Activated CD4-positive, CD25-positive, alpha-beta regulatory T cell treated with anti-CD3 and anti-CD28 coated beads, Interleukin-2, amount 50 U/mL, for 24 hours (primary cell): Measurements from ENCODE around the gene NKIRAS1.

ENCODE experiments used
- ATAC-seq, 2 donors: fragments of 150-1000 bp; cut with Tn5 transposase; one replicate each; pipeline ENCODE4 v1.10.0; 2021; ENCODE audit warnings: mild to moderate bottlenecking in 1 of 2, moderate library complexity in 1 of 2

Gene NKIRAS1

GRCh38 chr3:23916886-23917678 is at the start of gene NKIRAS1, which contains the start of gene RPL15:
Gene NKIRAS1 (minus strand): TSS chr3:23916990. CDS start chr3:23910904, 6,086 bp downstream.
Gene RPL15 (plus strand): TSS chr3:23917132. CDS start chr3:23917860, 728 bp downstream.
- ATAC-seq: peak; percentile 91 to 93

DNA sequence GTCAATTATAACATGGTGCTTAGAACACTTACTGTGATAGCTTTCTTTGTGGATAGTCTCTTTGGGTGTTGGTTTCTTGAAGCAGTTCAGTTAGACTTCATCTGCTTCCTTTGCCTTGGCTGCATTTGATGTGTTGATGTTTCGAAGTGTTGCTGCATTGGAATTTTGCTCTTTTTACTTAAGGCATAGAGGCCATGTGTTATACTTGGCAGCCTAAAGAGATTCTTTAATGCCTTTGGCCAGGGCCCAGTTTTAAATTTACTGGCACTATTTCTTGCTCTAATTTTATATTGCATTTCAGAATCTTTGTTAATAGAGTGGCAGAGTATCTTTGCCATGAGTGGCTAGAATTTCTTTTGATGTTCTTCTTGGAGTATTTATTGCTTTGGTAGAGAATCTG is 49.5 kb upstream of the NKIRAS1 start:
- no peak for ATAC-seq

DNA sequence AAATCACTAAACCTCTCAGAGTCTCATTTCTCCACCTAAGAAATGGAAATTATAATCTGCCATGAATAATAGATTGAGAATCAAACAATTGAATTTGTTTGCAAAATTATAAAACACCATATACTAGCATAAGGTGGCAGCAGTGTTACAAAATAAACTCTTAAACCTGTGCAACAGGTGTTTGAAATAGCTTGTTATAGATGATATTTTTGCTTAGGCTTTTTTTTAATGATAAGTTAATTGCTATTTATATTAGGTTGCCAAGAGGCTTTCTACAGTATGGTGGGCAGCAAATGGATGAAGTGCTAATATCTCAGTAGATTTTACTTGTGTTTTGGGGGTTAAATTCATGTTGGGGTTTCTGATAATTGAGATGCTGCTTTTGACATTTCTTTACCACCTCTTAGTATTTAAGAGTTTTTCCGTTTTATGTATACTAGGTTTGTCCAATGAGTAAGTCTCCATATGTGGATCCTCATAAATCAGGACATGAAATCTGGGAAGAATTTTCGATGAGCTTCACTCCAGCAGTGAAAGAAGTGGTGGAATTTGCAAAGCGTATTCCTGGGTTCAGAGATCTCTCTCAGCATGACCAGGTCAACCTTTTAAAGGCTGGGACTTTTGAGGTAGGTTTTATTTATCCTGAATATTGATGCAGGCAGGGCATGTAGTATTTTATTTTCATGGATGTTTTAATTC is 47.9 kb upstream of the NKIRAS1 start:
- ATAC-seq: no peak

DNA sequence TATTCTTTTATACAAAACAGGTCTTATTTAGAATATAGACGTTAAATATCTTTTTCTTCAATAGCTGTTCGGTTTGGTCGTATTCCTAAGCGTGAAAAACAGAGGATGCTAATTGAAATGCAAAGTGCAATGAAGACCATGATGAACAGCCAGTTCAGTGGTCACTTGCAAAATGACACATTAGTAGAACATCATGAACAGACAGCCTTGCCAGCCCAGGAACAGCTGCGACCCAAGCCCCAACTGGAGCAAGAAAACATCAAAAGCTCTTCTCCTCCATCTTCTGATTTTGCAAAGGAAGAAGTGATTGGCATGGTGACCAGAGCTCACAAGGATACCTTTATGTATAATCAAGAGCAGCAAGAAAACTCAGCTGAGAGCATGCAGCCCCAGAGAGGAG is 45.1 kb upstream of the NKIRAS1 start:
- ATAC-seq: no peak

DNA sequence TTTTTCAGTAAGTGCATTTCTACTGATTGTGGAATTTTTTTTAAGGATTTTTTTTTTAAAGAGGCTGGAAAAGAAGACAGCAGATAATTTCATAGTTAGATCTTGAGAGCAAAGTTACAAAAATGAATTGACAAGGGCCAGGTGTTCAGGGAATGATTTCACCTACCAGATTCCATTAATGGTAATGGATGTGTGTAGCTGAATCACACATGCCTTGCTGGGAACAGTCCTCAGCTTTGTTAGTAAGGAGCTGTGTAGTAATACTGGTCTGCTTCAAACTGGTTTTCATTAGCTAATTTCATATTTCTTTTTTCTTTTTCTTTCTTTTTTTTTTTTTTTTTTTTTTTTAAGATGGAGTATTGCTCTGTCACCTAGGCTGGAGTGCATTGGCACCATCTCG is 44.3 kb upstream of the NKIRAS1 start:
- no peak for ATAC-seq

GRCh38 chr3:23960649-23961048 is 43.9 kb upstream of the NKIRAS1 start:
- no peak for ATAC-seq

GRCh38 chr3:23959135-23959900 is 42.5 kb upstream of the NKIRAS1 start:
- ATAC-seq: peak; percentile 65 to 82

DNA sequence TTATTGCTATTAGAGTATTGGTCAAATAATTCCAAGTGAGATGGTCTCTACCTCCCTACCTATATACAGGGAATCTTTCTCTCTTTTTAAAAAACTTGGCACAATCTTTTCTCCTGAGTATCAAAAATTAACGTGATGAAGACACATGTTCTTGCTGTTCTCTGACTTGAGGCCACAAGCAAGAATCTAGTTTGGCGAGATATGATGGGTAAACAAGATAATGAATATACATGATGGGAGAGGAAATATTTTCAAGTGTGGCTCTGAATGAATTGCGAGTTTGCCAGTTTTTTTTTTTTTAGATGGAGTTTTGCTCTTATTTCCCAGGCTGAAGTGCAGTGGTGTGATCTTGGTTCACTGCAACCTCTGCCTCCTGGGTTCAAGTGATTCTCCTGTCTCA is 39.9 kb upstream of the NKIRAS1 start:
- ATAC-seq: no peak

GRCh38 chr3:23954144-23954543 is 37.4 kb upstream of the NKIRAS1 start:
- ATAC-seq: no peak

DNA sequence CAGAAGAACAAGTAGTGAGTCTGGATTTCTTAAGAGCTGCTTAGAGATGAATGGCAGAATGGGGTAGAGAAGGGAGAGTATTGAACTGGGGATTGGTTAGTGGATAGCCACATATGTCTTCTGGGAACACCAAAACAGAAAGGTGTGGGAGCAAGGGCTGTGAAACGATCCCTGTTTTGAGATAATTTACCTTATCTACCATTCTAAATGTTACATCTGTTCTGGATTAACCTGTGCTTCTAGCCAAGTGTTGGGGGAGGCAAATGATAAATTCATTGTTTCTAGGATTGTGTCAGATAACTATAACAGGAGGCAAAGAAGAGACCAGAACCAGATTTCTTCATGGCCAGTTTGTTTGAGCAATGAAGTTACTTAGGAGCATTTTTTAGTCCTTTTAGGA is 36.7 kb upstream of the NKIRAS1 start:
- no peak for ATAC-seq

DNA sequence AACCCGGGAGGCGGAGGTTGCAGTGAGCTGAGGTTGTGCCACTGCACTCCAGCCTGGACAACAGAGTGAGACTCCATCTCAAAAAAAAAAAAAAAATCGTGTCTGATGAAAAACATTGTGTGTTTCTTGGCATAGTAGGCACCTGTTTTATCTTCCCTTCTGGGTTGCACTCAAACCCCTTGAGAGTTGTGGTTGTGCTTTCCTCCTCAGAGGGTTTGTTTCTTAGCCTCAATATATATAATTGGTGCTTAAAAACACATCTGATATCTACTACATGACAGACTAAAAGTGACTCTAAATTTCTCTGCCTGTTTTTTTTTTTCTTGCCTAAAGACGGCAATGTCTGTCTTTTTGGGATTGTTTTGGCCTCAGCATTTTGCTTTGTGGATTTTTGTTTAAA is 35.9 kb upstream of the NKIRAS1 start:
- ATAC-seq: no peak

DNA sequence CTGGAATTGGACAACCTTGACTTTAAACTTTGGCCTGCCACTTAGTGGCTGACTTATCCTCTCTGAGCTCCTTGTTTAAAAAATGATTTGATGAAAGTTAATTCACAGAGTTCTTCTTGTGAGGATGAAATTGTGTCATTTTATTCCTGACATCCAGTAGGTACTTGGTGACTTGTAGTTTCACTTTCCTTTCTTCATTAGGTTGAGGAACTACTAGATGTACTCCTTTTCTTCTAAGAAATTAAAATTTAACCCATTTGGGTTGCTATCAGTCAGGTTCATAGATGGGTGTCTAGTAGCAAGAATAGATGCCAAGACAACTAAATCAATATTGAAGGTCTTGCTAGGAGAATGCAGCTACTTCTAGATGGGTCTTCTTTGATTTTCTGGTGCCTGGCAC is 33.5 kb upstream of the NKIRAS1 start:
- no peak for ATAC-seq

GRCh38 chr3:23949784-23950183 is 33.0 kb upstream of the NKIRAS1 start:
- no peak for ATAC-seq

DNA sequence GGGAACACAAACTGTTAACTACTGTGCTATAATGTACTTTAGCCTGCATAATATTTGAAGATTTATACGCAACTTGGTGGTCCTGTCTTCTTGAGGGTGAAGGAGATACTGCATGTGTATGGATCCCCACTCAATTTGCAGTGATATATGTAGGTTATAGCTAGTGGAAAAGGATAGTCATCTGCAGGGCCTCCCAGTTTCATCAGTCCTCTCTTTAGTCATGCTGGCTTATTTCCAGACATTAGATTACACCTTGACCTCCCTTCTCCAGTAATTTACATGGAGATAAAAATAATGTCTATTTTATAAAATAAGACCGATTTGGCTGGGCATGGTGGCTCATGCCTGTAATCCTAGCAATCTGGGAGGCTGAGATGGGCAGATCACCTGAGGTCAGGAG is 32.0 kb upstream of the NKIRAS1 start:
- ATAC-seq: no peak

DNA sequence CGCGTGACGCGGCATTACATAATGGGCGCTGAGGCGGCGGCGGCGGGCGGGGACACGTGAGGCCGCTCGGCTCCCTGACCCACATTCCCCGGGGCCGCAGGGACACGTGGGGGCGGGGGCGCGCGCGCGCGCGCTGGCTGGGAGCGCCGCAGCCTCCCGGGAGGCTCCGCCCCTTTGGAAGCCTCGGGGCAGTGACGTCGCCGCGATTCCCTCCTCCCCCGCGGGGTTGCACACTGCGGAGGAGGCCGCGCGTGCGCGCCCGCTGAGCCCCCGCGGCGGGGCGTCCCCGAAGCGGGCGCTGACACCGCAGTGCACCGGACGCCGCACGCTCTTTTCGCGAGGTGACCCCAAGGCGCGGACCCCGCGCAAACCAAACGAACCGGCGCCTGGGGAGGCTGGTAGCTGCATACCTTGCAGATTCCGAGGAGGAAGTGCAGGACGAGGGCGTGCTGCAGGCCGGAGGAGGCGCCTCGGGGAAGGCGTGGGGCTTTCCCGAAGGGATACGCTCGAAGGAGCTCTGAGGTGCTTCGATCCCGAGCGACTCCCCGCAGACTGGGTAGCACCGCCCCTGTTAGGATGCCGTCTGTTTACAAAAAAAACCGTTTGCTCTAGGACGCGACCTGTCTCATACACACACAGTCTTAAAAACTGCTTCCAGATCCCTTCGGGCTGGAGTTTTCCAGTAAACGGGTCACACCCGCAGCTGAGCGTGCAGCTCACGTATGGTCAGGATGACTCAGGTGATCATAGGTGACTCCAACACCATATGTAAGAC is 29.3 kb upstream of the NKIRAS1 start:
- peak; percentile 86 for ATAC-seq

DNA sequence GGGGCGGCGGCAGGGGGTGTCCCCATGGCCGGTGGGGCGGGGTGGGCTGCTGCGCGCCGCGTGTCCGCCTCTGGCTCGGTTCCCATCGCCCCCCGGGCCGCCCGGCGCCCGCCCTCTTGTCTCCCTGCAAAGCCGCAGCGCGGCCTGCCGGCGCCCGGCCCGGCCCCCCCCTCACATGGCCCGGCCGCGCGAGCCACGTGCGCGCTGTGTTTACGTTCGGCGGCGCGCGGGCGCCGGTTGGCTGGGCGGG is 28.8 kb upstream of the NKIRAS1 start:
- ATAC-seq: no peak

DNA sequence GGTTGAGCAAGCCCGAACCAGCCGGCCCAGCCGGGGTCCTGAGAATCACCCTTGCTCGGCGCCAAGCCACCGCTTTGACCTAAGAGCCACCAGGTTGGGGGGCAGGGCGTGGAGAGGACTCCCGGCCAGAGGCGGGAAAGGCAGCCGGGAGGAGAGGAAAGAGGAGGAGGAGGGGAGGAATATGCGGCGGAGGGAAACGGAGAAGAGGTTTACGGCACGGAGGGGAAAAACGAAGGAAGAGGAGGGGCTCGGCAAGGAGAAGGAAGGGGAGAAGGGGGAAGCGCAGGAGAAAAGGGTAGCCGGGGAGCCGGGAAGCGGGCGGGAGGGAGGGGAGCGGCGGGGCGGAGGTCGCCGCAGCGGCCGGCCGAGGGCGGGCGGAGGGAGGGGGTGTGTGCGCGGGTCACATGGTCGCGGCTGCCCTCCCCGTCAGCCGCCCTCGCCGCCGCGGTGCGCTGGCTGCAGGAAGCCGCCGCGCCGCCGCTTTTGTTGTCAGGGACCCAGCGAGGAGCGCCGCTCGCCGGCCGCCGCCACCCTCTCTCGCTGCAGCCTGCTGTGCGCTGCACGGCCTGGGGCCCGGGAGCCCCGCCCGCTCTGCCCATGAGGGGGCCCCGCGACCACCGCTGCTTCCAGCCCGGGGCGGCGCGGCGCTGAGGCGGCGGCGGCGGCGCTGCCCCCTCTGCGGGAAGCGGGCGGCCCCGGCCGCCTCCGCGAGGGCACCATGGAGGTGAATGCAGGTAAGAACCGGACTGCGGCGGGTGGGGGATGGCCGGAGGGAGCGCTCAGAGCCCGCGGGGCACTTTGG is 28.3 kb upstream of the NKIRAS1 start, which contains the start of gene NR1D2:
Gene NR1D2, plus strand, starts transcription at position 426 of the 802 bp plus-strand sequence. Its CDS starts 293 bp downstream, at position 719.
- ATAC-seq: peak; percentile 55 to 56

GRCh38 chr3:23944007-23944783 is 27.4 kb upstream of the NKIRAS1 start:
- no peak for ATAC-seq

DNA sequence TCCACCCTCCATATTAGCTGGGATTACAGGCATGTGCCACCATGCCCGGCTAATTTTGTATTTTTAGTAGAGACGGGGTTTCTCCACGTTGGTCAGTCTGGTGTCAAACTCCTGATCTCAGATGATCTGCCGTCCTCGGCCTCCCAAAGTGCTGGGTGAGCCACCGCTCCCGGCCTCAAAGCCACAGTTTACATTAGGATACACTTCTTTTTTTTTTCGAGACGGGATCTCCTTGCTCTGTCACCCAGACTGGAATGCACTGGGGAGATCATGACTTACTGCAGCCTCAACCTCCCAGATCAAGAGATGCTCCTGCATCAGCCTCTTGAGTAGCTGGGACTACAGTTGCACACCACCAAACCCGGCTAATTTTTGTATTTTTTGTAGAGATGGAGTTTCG is 25.8 kb upstream of the NKIRAS1 start:
- ATAC-seq: no peak

DNA sequence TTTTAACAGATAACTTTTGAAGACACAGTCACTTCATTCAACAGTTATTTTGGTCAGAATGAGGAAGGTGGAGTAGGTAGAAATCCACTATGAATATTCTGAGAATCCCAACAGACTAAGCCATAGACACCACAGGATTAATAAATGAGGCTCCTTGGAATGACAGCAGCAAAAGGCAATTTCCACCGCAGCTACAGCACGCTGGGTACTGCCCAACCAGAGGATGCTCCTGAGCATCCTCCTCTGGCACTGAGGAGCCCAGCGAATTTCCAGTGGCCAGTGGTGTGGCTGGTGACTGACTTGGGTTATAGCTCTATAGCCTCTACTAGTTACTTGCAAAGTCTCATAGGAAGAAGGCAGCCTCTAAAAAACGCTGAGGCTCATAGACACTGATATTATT is 24.6 kb upstream of the NKIRAS1 start:
- no peak for ATAC-seq

- ATAC-seq: no peak
Observed at GRCh38 chr3:23940775-23941174, 24.0 kb upstream of the NKIRAS1 start.
